Endothelial cell of umbilical vein (primary cell): Measurements from ENCODE around the gene AGAP5. TPM values are rescaled to one million over a fixed set of nuclear protein-coding genes. Genes with fewer than 3 reads are reported as not detected.

Experiments used
- BruUV-seq: library from RNA; stranded (reverse); fragments of 400-500 nt; replicated peaks from 2 replicates; lab custom pipeline; 2021; lab: Mats Ljungman, UMichigan
- CTCF ChIA-PET: fragments of 300-600, 350-600 bp; sonication (Branson Sonifier 250); formaldehyde crosslinking; loops from one replicate; lab custom pipeline; 2021; ENCODE audit warnings: antibody characterized with exemption, inconsistent platforms; lab: Charles Lee
- POLR2A ChIA-PET: fragments of 300-600, 350-600 bp; sonication (Branson Sonifier 250); formaldehyde crosslinking; loops from one replicate; lab custom pipeline; 2021; ENCODE audit warnings: antibody characterized with exemption, inconsistent platforms; lab: Charles Lee
- DNase-seq: peaks from one replicate; pipeline ENCODE4 v3.0.0-alpha.2; 2011; ENCODE audit warnings: low read depth, low spot score
- FAIRE-seq: peaks from 2 replicates; lab custom pipeline; 2011; peaks lifted over from hg19 to GRCh38; lab: Jason Lieb, UNC
- H2AFZ ChIP-seq: 2 replicates; pipeline ENCODE4 v1.6.0; 2012; ENCODE audit warnings: low read depth, low read length, control low read depth, inconsistent platforms
- H3K27ac ChIP-seq: 2 replicates; pipeline ENCODE4 v1.5.1; 2011; ENCODE audit warnings: low read depth, mild to moderate bottlenecking, control low read depth, low read length, moderate library complexity; ENCODE audit not compliant: insufficient read depth
- H3K27me3 ChIP-seq, 2 experiments: 2 replicates each; pipeline versions ENCODE4 v1.6.0 to v1.6.1; 2011; ENCODE audit warnings: low read length in 2 of 2, mixed read lengths in 1 of 2; ENCODE audit not compliant: control insufficient read depth in 2 of 2, insufficient read depth in 2 of 2
- H3K36me3 ChIP-seq, 2 experiments: 2 replicates in 1 of 2; 3 replicates in 1 of 2; pipeline ENCODE4 v1.5.1; 2011; ENCODE audit warnings: low read length in 2 of 2, mild to moderate bottlenecking in 1 of 2, moderate library complexity in 1 of 2; ENCODE audit not compliant: control insufficient read depth in 2 of 2, insufficient read depth in 2 of 2; ENCODE audit errors: extremely low read depth in 1 of 2
- H3K4me1 ChIP-seq: 3 replicates; pipeline ENCODE4 v1.5.1; 2011; ENCODE audit warnings: mild to moderate bottlenecking, low read length; ENCODE audit not compliant: control insufficient read depth, insufficient read depth; ENCODE audit errors: extremely low read depth
- H3K4me2 ChIP-seq: 2 replicates; pipeline ENCODE4 v1.6.1; 2011; ENCODE audit warnings: low read length, control low read depth, mixed read lengths; ENCODE audit not compliant: insufficient read depth
- H3K4me3 ChIP-seq, 3 experiments: fragments of 200-600 bp in 1 of 3; sonication (generic), shearing (Covaris generic) in 1 of 3; replicated peaks in 1 of 3; 2 replicates each; pipeline ENCODE4 v1.5.1; 2011 to 2016; ENCODE audit warnings: control low read depth in 3 of 3, low read length in 3 of 3, mild to moderate bottlenecking in 2 of 3, inconsistent platforms in 1 of 3, low read depth in 1 of 3, moderate library complexity in 1 of 3; ENCODE audit not compliant: insufficient read depth in 1 of 3
- H3K79me2 ChIP-seq: 2 replicates; pipeline ENCODE4 v1.6.0; 2012; ENCODE audit warnings: low read length, inconsistent platforms; ENCODE audit not compliant: control insufficient read depth, insufficient read depth
- H3K9ac ChIP-seq: replicated peaks from 2 replicates; pipeline ENCODE3; 2011; ENCODE audit warnings: low read length, control low read depth; ENCODE audit not compliant: insufficient read depth; ENCODE audit errors: extremely low read depth
- H3K9me1 ChIP-seq: replicated peaks from 3 replicates; pipeline ENCODE4 v1.6.0; 2011; ENCODE audit warnings: mild to moderate bottlenecking, low read length; ENCODE audit not compliant: control insufficient read depth, insufficient read depth; ENCODE audit errors: extremely low read depth
- H3K9me3 ChIP-seq: replicated peaks from 2 replicates; pipeline ENCODE4 v1.5.1; 2012; ENCODE audit warnings: low read length, inconsistent platforms; ENCODE audit not compliant: control insufficient read depth, insufficient read depth
- H4K20me1 ChIP-seq: replicated peaks from 2 replicates; pipeline ENCODE3; 2011; ENCODE audit warnings: mild to moderate bottlenecking, low read length; ENCODE audit not compliant: control insufficient read depth, insufficient read depth; ENCODE audit errors: extremely low read depth
- CTCF ChIP-seq, 2 donors: IDR thresholded peaks; 1 replicate in 1 of 2; 2 replicates in 1 of 2; pipeline ENCODE4 v1.5.1; 2011; ENCODE audit warnings: low read length in 2 of 2, mild to moderate bottlenecking in 2 of 2, moderate library complexity in 2 of 2, control low read depth in 1 of 2, inconsistent platforms in 1 of 2, low read depth in 1 of 2; ENCODE audit not compliant: insufficient read depth in 1 of 2; ENCODE audit errors: extremely low read depth in 1 of 2
- EZH2 ChIP-seq: IDR thresholded peaks from 2 replicates; pipeline ENCODE4 v1.6.1; 2012; ENCODE audit warnings: borderline replicate concordance, low read depth, mild to moderate bottlenecking, moderate library complexity, low read length, inconsistent platforms; ENCODE audit not compliant: severe bottlenecking
- FOS ChIP-seq: IDR thresholded peaks from 2 replicates; pipeline ENCODE4 v1.6.1; 2011; ENCODE audit warnings: mild to moderate bottlenecking, low read length, moderate library complexity, borderline replicate concordance; ENCODE audit not compliant: insufficient read depth
- GATA2 ChIP-seq: IDR thresholded peaks from 2 replicates; pipeline ENCODE4 v1.7.0; 2011; ENCODE audit warnings: low read depth, mild to moderate bottlenecking, moderate library complexity, mixed read lengths, low read length; ENCODE audit not compliant: insufficient read length, insufficient read depth
- JUN ChIP-seq: IDR thresholded peaks from 2 replicates; pipeline ENCODE4 v1.6.1; 2011; ENCODE audit warnings: borderline replicate concordance, low read depth; ENCODE audit not compliant: insufficient read length, insufficient read depth
- MAX ChIP-seq: IDR thresholded peaks from 2 replicates; pipeline ENCODE4 v1.6.1; 2011; ENCODE audit not compliant: insufficient read depth, insufficient read length
- MYC ChIP-seq: IDR thresholded peaks from one replicate; pipeline ENCODE4 v1.6.1; 2011; ENCODE audit warnings: mild to moderate bottlenecking, low read depth, low read length
- POLR2A ChIP-seq: IDR thresholded peaks from 2 replicates; pipeline ENCODE4 v1.6.1; 2012; ENCODE audit warnings: low read depth, mild to moderate bottlenecking, control low read depth, low read length
- POLR2AphosphoS5 ChIP-seq: IDR thresholded peaks from 2 replicates; pipeline ENCODE4 v1.6.1; 2012; ENCODE audit warnings: low read depth, mild to moderate bottlenecking, control low read depth, low read length, moderate library complexity; ENCODE audit not compliant: insufficient read depth
- dilution Hi-C: fragments of 300-500 bp; cut with MboI; formaldehyde crosslinking; loops from one replicate; pipeline ENCODE4 v1.15.0; 2019; ENCODE audit warnings: low sequenced_read_pairs; ENCODE audit not compliant: extremely low pct_ligation_motif_present
- intact Hi-C: fragments of 100-400 bp; cut with micrococcal nuclease; formaldehyde crosslinking; loops from one replicate; pipeline ENCODE4 v1.10.0; 2022
- polyA plus RNA-seq, 4 experiments: library from polyadenylated mRNA; depleted of rRNA in 3 of 4; stranded (reverse) in 3 of 4; unstranded in 1 of 4; fragments of >200 nt; gene quantifications; 2 replicates each; pipeline versions ENCODE4 v1.2.1 to v1.2.3, GENCODE V29; 2011 to 2012; ENCODE audit warnings: missing spikeins in 1 of 4
- total RNA-seq: library from RNA; stranded (reverse); gene quantifications from 2 replicates; pipeline ENCODE4 v1.2.3, GENCODE V29; 2021

Gene AGAP5
- total and polyA plus RNA-seq, 2 donors (not counting 3 experiments of a cell fraction or from before 2014, with no cell fraction given) = 4.4 to 7.7 TPM

DNA sequence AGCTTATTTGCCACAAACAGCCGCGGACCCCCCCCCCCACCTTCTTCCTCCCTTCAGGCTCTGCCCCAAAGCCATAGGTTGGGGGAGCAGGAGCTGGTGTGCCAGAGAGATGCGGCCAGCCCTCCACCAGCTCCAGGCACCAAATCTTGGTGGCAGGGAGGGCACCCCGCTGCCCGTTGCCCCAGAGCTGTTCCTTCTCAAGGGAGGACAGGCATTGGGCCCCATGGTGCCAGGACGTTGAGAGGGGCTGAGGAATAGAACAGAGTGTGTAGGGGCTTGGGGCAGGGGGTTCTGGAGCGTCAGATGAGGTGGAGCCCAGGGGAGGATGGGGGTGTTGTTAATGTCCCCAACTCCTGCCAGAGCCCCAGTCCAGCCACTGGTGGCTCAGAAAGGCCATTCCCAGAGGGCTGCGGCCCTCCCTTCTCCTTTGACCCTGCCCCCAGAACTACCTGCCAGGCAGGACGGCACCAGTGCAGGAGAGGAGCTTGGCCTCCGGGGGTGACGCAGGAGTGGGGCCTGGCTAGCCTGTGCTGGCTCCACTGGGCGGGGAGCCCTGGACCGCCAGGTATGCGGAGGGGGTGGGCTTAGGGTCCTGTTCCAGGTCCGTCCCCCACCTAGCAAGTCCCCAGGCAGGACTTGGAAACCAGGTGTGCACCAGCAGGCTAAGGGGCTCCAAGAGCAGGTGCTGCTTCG is 36.3 kb upstream of the AGAP5 start:
- Histone ChIP-seq H3K4me1 (peaks cover 7% of the 10 kb centered on the region), H4K20me1 (no peaks in the 10 kb centered on the region), H3K9me3 (no peaks in the 10 kb centered on the region), H3K4me2 (no peak overlapping the region), H2AFZ (no peak overlapping the region), H3K4me3 (no peak overlapping the region), H3K79me2 (peaks cover 38% of the 10 kb centered on the region), H3K9me1 (no peaks in the 10 kb centered on the region), H3K27me3 (no peaks in the 10 kb centered on the region), H3K9ac (no peak overlapping the region), H3K27ac (no peak overlapping the region), H3K36me3 (peaks cover 0 to 17% of the 10 kb centered on the region in 2 experiments)
- FAIRE-seq (no peak), DNase-seq (no peak)
- no peak for TF ChIP-seq POLR2AphosphoS5
- no peak for TF ChIP-seq GATA2
- no peak for TF ChIP-seq EZH2
- TF ChIP-seq MYC = no peak
- TF ChIP-seq MAX = no peak
- no peak for TF ChIP-seq JUN
- TF ChIP-seq FOS = no peak
- TF ChIP-seq CTCF (IDR thresholded peaks at IDR 0.05; ENCODE audit: extremely low read depth in 1 of 2, insufficient read depth in 1 of 2, low read depth in 1 of 2, low read length in 2 of 2) = no peak
- no peak for TF ChIP-seq POLR2A
- CTCF ChIA-PET = interaction anchor here (1.6 kb wide), 1 partner anchor 9 kb away, joined by 4 read pairs; the partner anchor contains the start of gene SEC24C
- dilution Hi-C loops (no loop called here), intact Hi-C loops (no loop called here)
- POLR2A ChIA-PET = interaction anchor here (0.6 kb wide), 1 partner anchor 61 kb away, joined by 3 read pairs; no protein-coding TSS in a partner anchor
- BruUV-seq = no TSS peak
